GM19099 (cell line): ENCODE measurements around the gene CTRB2.

Experiments used
- POLR2A ChIP-seq: IDR thresholded peaks from 3 replicates; pipeline ENCODE4 v1.6.1; 2011; ENCODE audit warnings: low read depth; ENCODE audit not compliant: insufficient read length; ENCODE audit errors: extremely low read depth

CTRB2 gene

DNA sequence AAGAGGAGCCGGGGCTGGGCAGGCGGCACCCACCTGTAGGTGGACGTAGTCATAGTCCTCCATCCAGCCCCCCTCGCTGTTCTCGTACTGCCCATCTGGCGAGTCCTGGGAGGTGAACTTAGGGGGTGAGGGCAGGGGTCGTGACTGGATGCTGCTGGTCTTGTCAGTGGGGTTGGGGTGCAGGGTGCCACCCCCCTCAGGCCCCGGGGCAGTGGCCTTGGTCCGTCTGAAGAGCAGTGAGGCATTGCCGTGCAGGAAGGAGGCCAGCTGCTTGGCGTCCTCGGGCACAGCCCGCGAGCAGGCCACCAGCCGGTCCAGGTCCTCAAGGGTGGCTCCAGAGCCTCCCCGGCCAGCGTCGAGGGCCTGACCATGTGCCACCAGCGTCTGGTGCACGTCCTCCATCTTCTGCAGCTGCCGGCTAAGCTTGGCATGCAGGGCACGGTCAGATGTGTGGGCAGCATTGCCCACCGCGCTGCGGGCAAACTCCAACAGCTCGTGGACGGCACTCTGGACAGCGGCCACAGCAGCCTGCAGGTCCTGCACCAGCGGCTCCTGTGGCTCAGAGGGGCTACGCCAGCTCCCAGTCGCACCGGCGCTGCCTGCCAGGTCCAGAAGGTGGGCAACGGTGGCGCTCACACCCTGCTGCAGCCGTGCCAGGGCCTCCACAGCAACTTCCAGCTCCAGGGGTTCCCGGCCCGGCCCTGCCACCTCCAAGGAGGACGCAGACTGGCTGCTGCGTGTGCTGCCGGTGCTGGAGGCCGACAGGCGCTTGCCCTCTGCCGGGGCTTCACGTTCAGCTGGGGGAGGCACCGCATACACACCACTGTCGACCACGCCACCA, 28.1 kb upstream of the CTRB2 start:
- TF ChIP-seq POLR2A: no peak

DNA sequence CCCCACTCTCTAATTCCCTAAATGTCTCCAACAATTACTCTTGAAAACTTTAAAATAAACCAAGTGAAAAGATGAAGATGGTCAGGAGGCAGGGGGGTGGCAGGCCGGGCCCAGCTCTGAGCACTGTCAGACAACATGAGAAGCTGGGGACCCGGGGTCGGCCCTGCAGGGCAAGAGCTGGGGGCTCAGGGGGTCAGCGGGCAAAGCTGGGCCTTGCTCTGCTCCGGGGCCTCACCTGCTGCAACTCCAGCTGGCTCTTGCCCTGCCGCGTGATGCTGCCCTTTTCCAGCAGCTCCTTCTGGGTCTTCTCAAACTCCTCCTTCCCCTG, 26.6 kb upstream of the CTRB2 start:
- no peak for TF ChIP-seq POLR2A

DNA sequence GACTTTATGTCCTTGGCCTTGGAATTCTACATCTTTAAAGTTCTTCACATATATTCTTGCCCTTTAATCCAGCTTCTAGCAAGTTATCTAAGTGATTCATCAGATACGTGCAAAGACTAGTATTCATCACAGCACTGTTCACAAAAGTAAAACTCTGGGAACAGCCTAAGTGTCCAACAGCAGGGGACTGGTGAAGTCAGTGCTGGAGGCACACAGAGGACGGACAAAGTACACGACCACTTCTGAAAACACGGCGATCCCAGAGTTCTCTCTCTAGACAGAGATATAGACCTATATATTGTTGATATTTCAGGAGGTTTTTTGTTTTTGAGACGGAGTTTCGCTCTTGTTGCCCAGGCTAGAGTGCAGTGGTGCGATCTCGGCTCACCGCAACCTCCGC, 24.6 kb upstream of the CTRB2 start:
- TF ChIP-seq POLR2A: no peak

DNA sequence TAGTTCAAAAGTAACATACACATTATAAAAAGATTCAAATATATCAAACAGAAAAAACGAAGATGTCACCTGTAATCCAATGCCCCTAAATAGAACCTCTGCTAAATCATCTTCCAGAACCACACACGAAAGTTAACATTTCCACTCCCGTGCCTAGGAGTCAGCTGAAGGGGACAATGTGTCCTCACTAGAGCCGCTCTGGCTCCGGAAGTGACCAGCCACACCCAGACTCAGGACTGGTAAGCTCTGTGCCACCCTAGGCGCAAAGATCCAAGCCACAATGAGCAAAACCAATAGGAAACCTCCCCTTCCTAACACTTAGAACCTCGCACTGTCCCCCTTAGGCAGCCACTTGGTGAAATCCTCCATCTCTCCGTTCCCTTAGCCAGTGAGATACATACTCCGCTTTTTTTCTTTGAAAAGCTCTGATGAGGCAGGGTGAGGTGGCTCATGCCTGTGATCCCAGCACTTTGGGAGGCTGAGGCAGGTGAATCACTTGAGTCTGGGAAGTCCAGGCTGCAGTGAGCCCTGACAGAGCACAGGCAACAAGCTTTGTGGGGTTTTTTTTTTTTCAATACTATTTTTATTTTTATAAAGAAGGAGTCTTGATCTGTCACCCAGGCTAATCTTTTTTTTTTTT, 23.6 kb upstream of the CTRB2 start:
- no peak for TF ChIP-seq POLR2A

DNA sequence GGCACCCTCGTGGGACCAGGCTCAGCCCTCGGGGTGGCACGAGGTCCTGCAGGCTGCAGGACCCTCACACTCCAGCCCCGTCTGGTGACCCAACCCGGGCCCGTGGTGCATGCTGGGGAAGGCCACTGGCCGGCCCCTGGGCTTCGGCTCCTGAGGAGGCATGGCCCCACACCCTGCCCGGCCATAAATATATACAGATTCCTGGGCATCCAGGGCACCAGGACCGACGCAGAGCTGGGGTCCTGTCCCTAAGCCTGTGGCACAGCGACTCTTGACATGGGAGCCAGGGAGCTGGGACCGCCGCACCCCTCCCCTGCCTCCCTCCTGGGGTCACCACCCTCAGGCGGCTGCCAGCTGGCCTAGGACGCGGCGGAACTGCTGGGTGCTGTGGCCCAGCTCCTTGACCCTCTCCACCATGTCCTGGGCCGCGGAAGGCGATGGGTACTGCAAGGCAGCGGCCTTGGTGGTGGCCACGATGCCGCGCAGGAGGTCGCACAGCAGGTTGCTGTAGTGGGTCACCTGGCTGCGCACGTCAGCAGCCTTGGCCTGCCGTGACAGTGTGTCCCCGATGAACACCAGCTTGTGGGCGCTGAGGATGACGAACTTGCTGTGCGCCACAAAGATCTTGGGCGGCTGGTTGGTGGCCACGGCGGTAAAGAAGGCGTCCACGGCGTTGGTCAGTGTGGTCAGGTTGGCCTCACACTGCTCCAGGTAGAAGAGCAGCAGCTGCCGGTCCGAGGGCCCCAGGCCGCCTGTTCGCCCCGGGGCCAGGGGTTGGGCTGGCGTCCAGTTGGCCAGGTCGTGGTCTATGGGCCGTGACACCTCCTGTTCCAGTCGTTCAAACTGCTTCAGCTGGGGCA, 22.4 kb upstream of the CTRB2 start:
- TF ChIP-seq POLR2A: no peak

DNA sequence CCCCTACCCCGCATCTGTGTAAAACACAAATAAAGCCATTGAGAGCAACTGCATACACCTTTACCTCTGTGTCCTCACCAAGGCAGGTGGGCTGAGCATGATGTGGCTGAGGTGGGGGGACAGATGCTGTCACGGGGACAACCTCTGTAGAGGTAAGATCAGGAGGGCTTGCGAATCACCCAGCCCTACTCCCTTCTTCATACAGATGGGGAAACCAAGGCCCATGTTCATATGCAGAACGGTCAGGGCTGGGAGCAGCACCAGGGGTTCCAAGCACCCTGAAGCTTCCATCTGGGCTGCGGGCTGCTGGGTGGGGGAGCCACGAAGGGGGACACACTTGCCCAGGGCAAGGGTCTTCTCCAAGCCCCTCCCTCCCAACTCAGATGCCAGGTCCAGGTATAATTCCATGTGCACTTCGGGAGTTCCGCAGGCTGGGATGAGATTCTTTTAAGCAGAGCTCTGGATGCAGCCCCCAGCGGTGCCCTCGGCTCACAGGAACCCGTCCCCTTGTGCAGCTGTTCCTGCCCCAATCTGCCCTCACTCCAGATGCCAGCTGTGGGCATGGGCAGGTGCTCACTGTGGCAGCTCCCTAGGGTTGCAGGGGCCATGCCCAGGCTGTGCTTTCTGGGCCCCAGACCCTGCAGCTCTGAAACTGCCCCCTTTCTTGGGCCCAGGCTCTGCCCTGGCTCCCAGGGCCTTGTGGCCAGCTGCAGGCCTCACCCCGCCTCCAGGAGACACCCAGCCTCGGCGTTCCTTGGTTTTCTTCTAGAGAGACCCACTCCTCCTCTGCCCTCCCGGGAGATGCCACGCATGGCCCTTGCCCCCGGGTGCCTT, 21.4 kb upstream of the CTRB2 start:
- TF ChIP-seq POLR2A: no peak

DNA sequence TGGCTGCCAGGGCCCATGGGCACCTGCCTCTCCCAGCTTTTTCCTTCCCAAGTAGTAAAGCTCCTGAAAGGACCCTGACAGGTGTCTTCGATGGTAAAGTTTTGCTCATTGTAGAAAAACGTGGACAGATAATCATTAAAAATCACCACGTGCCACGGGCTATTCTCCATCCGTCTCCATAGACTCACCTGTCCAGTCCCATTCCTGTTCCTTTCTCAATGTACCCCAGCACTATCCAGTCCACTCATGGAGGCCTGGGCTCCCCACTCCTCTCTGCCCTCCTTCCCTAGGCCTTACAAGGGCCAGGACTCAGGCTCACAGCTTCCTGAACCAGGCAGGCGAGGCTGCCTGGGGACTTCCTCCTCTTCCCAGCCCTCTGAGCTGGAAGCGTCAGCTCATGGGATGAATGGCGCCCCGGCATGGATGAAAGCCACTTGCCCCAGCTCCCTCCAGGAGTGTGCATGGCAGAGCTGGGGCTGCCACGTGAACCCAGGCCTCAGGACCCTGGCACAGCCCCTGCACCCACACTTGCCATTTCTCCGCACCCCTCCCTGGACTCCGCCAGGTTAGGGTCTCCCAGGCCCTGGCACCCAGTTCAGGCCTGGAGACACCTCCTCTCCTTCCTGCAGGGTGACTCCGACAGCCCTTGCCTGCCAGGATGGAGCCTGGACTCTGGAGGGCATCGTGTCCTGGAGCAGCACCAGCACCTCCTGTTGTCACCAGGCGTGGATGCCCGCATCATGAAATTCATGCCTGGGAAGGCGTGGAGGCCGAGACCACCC, 20.6 kb upstream of the CTRB2 start:
- no peak for TF ChIP-seq POLR2A

DNA sequence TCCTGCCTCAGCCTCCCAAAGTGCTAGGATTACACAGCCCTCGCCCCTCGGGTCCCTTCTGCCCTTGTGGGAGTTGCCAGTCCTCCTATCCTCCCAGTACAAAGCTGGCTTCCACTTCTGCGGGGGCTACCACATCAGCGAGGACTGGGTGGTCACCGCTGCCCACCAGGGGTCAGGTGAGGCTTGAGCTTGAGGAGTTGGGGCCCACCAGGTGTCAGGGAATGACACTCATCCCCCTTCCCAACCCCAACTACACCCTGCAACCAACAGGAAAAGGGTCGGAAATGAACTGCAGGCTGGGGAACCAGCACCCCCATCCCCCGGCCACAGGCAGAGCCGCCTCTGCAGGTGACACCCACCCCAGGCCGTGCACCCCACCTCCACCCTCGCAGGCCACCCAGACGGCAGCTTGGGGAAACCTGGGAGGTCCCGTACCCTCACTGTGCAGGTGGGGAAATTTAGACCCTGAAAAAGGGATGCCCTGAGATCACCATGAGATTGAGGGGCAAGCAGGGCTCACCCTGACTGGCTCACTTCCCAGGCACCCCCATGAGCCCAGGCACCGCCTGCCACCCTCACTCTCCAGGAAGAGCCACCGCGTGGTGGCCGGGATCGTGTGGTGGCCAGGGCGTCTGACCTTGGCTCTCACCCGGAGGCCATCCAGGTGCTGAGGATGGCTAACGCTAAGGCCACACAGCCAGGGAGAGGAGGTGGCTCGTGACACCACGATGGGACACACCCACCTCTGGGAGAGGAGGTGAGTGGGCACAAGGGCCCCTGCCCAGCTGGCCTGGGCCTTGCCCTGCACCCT, 19.8 kb upstream of the CTRB2 start:
- no peak for TF ChIP-seq POLR2A

DNA sequence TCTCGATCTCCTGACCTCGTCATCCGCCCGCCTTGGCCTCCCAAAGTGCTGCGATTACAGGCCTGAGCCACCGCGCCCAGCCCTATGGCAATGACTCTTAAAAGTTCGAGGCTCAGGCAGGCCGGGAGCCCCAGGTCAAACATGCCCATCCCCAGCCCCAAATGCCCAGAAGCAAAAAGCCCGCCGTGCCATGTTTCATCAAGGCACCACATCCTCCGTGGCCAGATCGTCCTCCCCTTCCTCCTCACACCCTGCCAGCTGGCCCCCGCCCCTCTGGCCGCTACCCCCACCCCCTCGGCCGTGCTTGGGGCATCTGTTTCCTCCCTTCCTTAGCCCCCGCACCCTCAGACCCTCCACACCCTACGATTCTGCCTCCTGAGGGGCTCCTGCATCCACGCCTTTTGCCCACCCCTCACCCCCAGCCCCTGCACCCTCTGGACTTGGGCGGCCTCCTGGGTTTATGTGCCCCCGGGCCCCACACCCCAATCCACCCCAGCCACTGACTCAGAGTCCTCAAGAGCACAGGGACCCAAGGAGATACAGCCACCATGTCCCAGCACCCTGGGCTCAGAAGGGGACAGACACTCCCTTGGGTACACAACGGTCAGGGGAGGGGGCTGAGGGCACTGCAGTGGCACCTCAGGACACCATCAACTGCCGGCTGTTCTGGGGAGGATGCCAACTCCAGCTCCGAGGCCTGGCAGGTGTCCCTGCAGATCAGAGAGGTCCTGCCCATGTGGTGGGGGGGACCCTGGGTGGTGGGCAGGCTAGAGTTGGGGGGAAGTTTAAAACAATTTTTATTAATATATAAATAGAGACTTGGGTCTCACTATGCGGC, 18.9 kb upstream of the CTRB2 start:
- TF ChIP-seq POLR2A: no peak

DNA sequence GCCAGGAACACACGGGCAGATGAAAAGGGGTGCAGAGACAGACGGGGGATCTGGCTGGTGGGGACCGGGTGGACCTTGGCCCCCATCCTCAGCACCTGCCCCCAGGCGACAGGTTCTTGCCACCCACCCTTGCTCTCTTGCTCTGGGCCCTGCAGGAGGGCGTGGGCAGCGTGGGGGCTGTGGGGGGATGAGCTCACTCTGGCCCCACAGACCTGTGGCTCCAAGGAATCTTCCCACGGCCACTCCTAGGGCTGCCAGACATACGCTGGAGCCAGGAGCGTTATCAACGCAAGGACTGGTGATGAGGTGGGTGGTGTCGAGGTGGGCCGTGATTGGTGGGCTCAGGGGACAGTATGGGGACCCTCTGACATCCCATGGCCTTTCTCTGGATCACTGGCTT, 18.1 kb upstream of the CTRB2 start:
- no peak for TF ChIP-seq POLR2A

DNA sequence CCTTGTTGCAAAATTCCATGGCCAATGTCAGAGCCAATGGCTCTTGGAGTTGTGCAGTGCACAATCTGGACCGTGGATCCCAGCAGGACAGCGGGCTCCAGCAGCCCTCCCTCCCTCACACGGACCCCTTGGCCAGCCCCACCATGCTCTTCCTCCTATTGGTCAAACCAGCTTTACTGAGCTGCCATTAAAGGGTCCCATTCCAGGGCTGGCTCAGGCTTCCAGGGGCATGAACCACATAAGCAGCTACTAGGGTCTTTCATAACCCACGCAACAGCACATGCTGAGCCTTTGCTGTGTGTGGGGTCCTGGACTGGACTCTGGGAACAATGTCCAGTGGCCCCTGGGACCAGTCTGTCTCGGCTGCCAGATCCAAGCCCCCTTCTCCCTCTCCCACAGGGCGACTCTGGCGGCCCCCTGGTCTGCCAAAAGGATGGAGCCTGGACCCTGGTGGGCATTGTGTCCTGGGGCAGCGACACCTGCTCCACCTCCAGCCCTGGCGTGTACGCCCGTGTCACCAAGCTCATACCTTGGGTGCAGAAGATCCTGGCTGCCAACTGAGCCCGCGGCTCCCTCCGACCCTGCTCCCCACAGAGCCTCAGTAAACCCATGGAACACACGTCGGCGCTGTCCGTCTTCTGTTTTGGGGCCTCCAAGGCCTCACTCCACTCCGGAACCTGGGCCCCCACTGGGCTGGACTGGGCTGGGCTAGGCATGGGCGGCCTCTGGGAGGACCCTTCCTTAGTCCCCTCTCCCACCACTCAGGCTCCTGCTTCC, 17.5 kb upstream of the CTRB2 start:
- TF ChIP-seq POLR2A: no peak
